Measurements from ENCODE around the gene GARS1. TPM values are rescaled to one million over a fixed set of nuclear protein-coding genes. Genes with fewer than 3 reads are reported as not detected.

The GARS1 gene
- total RNA-seq, 2 experiments from 2014 or later = 366 to 384 TPM

DNA sequence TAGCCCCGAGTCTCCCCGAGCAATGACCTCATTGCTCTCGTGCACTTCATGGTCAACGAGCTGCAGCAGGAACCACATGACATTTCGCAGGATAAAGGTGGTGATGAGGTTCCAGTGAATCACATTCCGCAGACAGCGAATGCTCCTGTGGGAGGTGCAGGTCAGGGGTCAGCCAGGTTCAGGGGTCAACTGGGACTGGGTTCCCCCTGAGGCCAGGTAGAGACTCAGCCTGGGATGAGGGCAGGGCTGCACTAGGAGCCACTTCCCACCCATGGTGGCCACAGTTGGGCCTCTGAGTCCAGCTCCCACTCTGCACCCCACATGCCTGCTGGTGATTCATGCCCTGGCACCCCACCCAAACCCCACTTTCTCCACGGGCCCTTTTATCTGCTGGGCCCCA, 70.4 kb downstream of the GARS1 start:
- Mint-ChIP-seq H3K4me3 (no peak overlapping the region), H3K36me3 (no peaks in the 10 kb centered on the region), H3K4me1 (no peaks in the 10 kb centered on the region), H3K9me3 (no peaks in the 10 kb centered on the region), H3K27ac (no peak overlapping the region), H3K27me3 (no peaks in the 10 kb centered on the region)
- DNase-seq = no peak

DNA sequence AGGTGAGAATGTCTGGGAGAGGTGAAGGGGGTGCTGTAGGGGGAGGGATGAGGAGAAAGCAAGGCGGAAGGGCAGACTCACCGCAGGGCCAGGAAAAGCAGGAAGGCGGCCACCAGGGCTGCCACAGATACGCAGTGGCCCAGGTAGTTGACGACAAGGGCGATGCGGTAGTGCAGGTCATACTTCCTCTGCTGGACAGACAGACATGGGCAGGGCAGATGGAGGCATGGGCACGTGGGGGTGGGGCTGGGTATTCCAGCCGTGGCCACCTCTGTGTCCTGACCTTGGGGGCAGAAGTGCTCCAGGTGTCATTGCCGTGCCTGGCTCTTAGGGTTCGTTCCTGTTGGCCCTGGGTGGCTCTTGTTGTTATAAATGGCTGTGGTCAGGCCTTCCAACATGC, 70.8 kb downstream of the GARS1 start:
- H3K4me1 Mint-ChIP-seq = no peaks in the 10 kb centered on the region
- H3K27me3 Mint-ChIP-seq = no peaks in the 10 kb centered on the region
- H3K36me3 Mint-ChIP-seq = no peaks in the 10 kb centered on the region
- no peak for DNase-seq
- no peak overlapping the region for H3K27ac Mint-ChIP-seq
- no peaks in the 10 kb centered on the region for H3K9me3 Mint-ChIP-seq
- H3K4me3 Mint-ChIP-seq = no peak overlapping the region

DNA sequence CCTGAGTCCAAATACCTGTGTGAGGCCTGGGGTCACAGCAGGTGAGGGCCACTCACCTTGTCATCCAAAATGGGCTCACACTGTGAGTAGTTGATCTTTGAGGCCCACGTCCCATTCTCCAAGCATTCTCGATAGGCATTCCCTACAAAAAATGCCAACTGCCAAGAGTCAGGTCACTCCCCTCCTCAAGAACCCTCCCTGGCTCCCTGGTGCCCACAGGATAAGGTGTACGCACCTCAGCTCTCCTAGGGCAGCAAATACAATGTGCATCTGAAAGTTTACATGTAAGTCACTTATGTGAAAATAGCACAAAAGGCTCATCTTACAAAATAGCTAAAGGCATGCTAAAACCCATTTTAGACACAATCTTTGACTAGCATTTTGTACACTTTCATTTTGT, 72.5 kb downstream of the GARS1 start:
- H3K36me3 Mint-ChIP-seq = no peaks in the 10 kb centered on the region
- no peak overlapping the region for H3K4me3 Mint-ChIP-seq
- H3K27ac Mint-ChIP-seq = no peak overlapping the region
- DNase-seq = no peak
- H3K4me1 Mint-ChIP-seq = no peaks in the 10 kb centered on the region
- no peaks in the 10 kb centered on the region for H3K27me3 Mint-ChIP-seq
- no peaks in the 10 kb centered on the region for H3K9me3 Mint-ChIP-seq

DNA sequence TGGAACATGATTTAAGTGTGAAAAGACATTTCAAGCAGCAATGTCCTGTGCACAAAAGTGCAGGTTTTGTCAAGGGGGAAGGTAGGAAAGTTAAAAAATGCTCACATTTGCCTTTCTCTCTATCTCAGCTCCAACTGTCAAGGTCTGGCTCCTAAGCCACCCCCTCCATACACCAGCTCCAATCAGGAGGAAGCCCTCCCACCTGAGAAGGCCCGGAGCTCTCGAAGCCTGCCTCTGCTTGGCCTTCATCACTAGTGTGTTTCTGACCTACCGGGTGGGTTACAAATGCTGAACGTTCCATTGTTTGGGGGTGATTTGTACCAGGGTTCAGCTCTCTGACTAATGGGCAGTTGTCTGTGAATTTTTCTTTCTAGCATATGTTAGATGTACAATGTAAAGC, 73.4 kb downstream of the GARS1 start:
- Mint-ChIP-seq H3K27me3 (no peaks in the 10 kb centered on the region), H3K4me3 (no peak overlapping the region), H3K36me3 (no peaks in the 10 kb centered on the region), H3K9me3 (no peaks in the 10 kb centered on the region), H3K4me1 (no peaks in the 10 kb centered on the region), H3K27ac (no peak overlapping the region)
- DNase-seq = no peak

DNA sequence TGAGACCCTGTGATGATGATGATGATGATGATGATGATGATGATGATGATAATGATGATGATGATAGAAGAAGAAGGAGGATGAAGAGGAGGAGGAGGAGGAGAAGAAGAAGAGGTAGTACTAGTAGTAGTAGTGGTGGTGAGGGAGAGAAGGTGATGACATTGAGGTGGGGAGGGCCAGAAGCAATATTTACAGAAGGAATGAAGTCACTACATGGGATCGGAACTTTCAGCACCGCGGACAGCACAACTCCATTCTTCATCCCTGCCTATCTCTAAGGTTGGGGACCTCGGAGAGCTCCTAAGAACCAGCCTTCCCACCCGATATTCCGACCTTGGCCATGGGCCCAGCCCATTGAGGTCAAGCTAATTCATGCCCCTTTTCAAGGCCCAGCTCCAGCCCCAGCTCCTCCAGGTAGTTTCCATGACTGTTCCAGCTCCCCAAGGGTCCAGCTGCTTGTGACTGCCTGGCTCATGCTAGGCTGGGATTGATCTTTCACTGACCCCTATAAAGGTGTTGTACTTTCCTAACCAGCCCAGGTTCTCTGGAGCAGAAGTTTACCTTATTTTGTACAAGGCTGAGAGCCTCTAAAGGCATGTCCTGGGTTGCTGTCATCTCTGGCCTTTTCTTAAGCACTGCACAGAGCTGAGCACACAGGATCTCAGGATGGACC, 77.3 kb downstream of the GARS1 start:
- no peak for DNase-seq
- peaks cover 4% of the 10 kb centered on the region for H3K27me3 Mint-ChIP-seq

DNA sequence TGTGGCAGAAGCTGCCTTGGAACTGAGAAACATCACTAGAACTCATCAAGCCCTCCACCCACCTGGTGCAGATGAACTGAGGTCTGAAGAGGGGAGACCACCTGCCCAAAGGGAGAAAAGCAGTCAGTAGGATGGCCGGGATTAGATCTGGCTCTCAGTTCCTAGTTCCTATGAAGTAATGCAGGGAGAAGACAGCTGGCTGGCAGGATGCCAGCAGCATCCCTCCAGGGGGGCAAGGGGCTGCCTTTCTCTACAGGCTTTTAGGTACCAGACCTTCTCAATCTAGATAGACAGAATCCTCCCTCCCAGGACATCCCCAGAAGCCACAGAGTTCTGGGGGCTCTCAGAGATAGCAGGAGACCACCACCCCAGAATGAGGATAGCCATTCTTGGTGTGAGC, 79.7 kb downstream of the GARS1 start:
- DNase-seq = no peak
- no peaks in the 10 kb centered on the region for H3K9me3 Mint-ChIP-seq

More for the DNA sequence above, 77.3 kb downstream of the GARS1 start:
- Mint-ChIP-seq H3K9me3 (no peaks in the 10 kb centered on the region), H3K27ac (no peak overlapping the region), H3K4me3 (no peak overlapping the region), H3K36me3 (no peaks in the 10 kb centered on the region), H3K4me1 (no peaks in the 10 kb centered on the region)

DNA sequence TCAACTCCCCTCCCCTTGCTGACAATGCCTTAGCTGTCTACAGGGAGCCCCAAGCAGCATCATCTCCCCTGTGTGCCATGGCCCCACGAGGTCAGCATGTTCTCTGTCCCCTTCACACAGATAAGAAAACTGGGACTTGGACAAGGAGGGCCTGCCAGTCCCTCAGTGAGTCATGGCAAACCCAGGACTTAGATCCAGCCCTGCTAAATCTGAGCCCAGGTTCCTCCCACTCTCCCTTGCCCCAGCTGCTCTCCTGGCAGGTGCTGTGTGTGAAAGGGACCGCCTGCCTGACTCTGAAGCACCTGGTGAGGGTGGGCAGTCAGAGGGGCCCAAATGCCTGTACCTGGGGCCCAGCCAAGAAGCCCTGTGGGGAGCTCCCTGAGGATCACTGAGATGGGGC, 80.2 kb downstream of the GARS1 start:
- Mint-ChIP-seq H3K4me1 (no peaks in the 10 kb centered on the region), H3K27me3 (peaks cover 20% of the 10 kb centered on the region), H3K36me3 (no peaks in the 10 kb centered on the region), H3K27ac (no peak overlapping the region), H3K9me3 (no peaks in the 10 kb centered on the region), H3K4me3 (no peak overlapping the region)
- DNase-seq = no peak

More for the DNA sequence above, 79.7 kb downstream of the GARS1 start:
- no peak overlapping the region for H3K27ac Mint-ChIP-seq
- H3K27me3 Mint-ChIP-seq = peaks cover 18% of the 10 kb centered on the region
- H3K4me1 Mint-ChIP-seq = no peaks in the 10 kb centered on the region
- no peak overlapping the region for H3K4me3 Mint-ChIP-seq
- no peaks in the 10 kb centered on the region for H3K36me3 Mint-ChIP-seq

DNA sequence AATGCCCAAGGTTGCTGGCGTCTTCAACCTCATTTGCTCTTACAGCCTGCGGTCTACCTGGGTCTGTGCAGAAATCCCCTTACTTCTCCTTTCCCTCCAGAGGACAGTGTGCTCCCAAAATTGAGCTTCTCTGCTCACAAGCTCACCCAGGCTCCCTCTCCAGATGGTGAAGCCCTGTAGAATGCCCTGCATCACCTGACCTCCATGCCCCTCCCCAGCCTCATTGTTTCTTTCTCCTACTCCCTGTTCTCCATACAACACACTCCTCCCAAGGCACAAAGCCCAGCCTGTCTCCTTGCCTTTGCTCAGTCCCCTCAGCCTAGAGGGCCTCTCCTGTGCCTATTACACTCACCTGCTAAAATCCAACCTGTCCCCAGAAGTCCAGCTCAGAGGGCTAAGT, 84.1 kb downstream of the GARS1 start:
- H3K4me1 Mint-ChIP-seq = peaks cover 7% of the 10 kb centered on the region
- no peak overlapping the region for H3K27ac Mint-ChIP-seq
- peaks cover 53% of the 10 kb centered on the region for H3K27me3 Mint-ChIP-seq
- no peaks in the 10 kb centered on the region for H3K36me3 Mint-ChIP-seq
- H3K4me3 Mint-ChIP-seq = no peak overlapping the region
- no peaks in the 10 kb centered on the region for H3K9me3 Mint-ChIP-seq
- no peak for DNase-seq

DNA sequence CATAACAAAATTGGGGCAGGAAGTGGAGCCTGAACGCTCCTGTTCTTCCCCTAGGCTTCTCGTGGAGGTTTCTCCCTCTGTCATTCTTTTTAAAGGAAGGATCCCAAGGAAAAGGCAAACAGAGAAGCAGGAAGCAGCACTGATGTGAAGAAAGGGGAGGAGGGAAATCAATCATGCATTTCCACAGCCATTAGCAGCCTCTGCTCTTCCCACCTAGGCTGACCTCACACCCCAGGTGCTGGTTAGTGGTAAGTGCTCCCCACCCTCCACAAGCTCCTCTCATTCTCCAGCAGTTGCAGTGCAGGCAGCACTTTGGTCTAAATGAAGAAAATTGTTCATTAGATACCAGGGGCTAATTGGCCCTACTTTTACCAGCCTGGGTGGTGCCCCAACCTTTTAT, 85.0 kb downstream of the GARS1 start:
- Mint-ChIP-seq H3K9me3 (no peaks in the 10 kb centered on the region), H3K27me3 (peaks cover 56% of the 10 kb centered on the region), H3K4me3 (no peak overlapping the region), H3K36me3 (no peaks in the 10 kb centered on the region), H3K4me1 (peaks cover 7% of the 10 kb centered on the region), H3K27ac (no peak overlapping the region)
- no peak for DNase-seq

DNA sequence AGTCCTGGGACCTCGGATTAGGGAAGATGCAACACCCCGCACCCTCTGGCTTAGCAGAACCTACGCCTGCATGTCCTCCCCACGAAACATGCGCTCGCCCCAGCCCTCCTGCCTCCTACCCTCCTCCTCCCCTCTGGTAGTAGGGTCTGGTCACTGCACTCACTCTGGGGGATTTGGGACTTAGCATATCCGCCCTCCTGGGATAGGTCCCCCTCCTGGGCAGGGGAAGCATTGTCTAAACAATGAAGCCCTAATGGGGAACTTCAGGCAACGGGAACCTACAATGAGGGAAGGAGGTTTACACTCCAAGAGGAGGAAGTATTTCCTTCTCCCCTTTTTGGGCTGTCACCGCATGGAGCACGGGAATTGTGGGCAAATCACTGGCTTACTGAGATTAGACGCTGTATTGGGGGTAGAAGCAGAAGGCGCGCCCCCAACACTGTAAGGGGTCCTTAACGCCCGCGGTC, 86.7 kb downstream of the GARS1 start:
- peak overlapping the region; percentile 46 for H3K4me3 Mint-ChIP-seq
- peaks cover 7% of the 10 kb centered on the region for H3K4me1 Mint-ChIP-seq
- no peak for DNase-seq
- H3K27me3 Mint-ChIP-seq = peaks cover 59% of the 10 kb centered on the region
- no peaks in the 10 kb centered on the region for H3K36me3 Mint-ChIP-seq
- no peaks in the 10 kb centered on the region for H3K9me3 Mint-ChIP-seq
- H3K27ac Mint-ChIP-seq = no peak overlapping the region

DNA sequence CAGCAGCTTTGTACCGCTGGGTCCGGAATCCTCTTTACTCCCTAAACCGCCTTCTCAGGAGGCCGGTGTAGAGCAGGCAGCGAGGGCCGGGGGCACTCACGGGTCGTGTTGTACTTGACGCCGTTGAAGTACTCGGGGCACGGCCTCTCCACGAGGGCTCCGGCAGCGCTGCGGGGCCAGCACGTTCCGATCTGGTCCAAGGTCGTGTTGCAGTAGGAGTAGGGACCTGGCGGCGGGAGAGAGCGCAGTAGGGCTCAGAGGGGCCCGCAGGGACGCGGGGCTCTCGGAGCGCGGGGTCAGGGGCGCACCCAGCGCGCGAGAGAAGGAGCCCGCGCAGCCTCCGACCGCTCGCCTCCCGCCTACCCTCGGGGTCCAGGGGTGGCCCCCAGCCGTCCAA, 87.1 kb downstream of the GARS1 start:
- DNase-seq = peak; percentile 11
- Mint-ChIP-seq H3K36me3 (no peaks in the 10 kb centered on the region), H3K27ac (no peak overlapping the region), H3K4me1 (peaks cover 7% of the 10 kb centered on the region), H3K9me3 (no peaks in the 10 kb centered on the region), H3K4me3 (peak overlapping the region; percentile 60), H3K27me3 (peaks cover 57% of the 10 kb centered on the region)

DNA sequence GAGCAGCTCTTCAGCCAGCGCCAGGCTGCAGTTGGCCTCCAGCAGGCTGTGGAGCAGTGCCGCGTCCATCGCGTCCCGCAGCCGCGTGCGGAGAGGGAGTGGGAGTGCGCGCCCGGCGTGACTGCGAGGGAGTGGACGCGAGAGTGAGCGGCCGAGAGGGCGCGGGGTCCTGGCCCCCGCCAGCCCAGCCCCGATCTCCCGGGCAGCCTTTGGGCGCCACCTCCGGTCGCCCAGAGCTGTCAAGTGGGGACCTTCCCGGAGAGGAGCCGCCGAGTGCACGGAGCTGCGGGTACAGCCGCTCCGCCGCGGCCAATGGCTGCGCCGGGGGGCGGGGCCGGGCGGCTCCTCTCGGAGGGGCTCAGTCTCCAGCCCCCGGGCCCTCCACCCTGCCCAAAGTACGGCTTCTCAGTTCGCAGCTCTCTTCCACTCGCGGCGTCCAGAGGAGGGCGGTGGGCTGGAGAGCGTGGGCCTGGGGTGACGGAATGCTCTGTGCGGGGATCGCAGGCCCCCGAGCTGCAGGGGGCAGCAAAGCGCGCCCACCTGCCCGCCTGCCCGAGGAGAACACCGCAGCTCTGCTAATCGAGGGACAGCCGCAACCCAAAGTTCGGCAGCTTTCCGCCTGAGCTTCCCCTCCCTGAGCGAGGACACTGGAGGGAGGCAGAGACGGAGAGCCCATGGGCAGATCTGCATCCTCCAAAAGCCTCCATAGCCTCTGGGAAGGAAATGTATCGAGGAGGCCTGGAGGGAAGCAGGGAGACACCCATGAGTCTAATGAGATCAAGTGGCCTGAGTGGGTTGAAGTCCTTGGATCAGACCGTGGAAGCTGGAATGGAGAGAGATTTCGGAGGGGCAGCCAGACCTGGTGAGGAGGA, 87.8 kb downstream of the GARS1 start, which contains the start of gene CRHR2:
Gene CRHR2, minus strand, starts transcription at position 245 of the 872 bp plus-strand sequence. Its CDS starts 176 bp downstream, at position 69.
- Mint-ChIP-seq H3K36me3 (no peaks in the 10 kb centered on the region), H3K27me3 (peaks cover 55% of the 10 kb centered on the region), H3K4me1 (peaks cover 8% of the 10 kb centered on the region), H3K4me3 (peak within 1 kb of the TSS; percentile 66), H3K27ac (no peak within 1 kb of the TSS), H3K9me3 (no peaks in the 10 kb centered on the region)
- peak; percentile 57 for DNase-seq

DNA sequence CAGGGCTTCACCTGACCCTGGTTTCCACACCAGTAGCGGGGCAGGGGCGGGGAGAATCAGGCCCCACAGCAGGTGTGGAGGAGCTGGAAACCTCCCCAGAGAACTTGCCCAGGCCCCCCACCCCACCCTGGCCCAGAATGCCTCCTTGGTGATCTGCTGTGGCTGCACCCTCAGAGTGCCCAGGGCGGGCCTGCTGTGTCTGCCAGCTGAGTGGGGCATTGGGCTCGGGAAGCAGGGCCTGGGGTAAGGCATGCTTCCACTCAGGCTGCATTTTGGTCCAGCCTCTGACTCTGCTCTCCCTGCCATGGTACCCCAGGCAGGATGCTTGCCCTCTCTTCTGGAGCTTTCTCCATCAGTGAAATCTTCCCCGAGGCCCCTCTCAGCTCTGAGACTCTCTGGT, 88.6 kb downstream of the GARS1 start:
- DNase-seq = no peak
- Mint-ChIP-seq H3K27ac (no peak overlapping the region), H3K9me3 (no peaks in the 10 kb centered on the region), H3K4me3 (no peak overlapping the region), H3K4me1 (peaks cover 11% of the 10 kb centered on the region), H3K27me3 (peaks cover 53% of the 10 kb centered on the region), H3K36me3 (no peaks in the 10 kb centered on the region)
